Esophagus squamous epithelium (tissue), 4 donors: ENCODE data around the gene RXFP1.

Source experiments
- POLR2A ChIP-seq, 4 donors: fragments of 450-650 bp; IDR thresholded peaks; one replicate each; pipeline ENCODE4 v1.6.1; 2017; ENCODE audit warnings: antibody characterized with exemption in 4 of 4, mild to moderate bottlenecking in 4 of 4, moderate library complexity in 3 of 4
- TF ChIP-seq, protein P1 (sequence below), 6 experiments: fragments of 450-650 bp in 4 of 6; fragments of 200-600 bp in 2 of 6; sonication (generic) in 2 of 6; IDR thresholded peaks; one replicate each; pipeline ENCODE4 v1.5.1; 2016 to 2019; ENCODE audit warnings: antibody characterized with exemption in 6 of 6, mild to moderate bottlenecking in 4 of 6, moderate library complexity in 4 of 6

DNA sequence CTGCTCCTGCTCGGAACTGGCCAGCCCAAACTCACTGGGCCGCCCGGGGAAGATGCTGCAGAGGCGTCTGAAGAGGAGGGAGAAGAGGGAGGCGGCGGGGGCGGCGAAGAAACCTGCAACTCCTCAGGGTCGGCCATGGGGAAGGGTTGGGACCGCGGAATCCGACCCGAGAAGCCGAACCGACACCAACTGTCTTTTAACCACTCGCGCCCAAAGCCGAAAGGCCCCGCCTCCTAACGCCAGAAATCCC lies 149.9 kb downstream of the RXFP1 start, which contains the start of gene C4orf46:
- TF ChIP-seq, protein P1, sequence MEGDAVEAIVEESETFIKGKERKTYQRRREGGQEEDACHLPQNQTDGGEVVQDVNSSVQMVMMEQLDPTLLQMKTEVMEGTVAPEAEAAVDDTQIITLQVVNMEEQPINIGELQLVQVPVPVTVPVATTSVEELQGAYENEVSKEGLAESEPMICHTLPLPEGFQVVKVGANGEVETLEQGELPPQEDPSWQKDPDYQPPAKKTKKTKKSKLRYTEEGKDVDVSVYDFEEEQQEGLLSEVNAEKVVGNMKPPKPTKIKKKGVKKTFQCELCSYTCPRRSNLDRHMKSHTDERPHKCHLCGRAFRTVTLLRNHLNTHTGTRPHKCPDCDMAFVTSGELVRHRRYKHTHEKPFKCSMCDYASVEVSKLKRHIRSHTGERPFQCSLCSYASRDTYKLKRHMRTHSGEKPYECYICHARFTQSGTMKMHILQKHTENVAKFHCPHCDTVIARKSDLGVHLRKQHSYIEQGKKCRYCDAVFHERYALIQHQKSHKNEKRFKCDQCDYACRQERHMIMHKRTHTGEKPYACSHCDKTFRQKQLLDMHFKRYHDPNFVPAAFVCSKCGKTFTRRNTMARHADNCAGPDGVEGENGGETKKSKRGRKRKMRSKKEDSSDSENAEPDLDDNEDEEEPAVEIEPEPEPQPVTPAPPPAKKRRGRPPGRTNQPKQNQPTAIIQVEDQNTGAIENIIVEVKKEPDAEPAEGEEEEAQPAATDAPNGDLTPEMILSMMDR (IDR thresholded peaks at IDR 0.05), result no peak
- no peak for TF ChIP-seq POLR2A (IDR thresholded peaks at IDR 0.05)
